GM19239 (cell line): Measurements from ENCODE around the gene GLI2.

Experiments
- DNase-seq: peaks from one replicate; pipeline ENCODE4 v3.0.0; 2011; ENCODE audit warnings: low spot score; ENCODE audit not compliant: insufficient read length
- FAIRE-seq: peaks from 2 replicates; lab custom pipeline; 2011; peaks lifted over from hg19 to GRCh38; lab: Jason Lieb, UNC

The GLI2 gene

DNA sequence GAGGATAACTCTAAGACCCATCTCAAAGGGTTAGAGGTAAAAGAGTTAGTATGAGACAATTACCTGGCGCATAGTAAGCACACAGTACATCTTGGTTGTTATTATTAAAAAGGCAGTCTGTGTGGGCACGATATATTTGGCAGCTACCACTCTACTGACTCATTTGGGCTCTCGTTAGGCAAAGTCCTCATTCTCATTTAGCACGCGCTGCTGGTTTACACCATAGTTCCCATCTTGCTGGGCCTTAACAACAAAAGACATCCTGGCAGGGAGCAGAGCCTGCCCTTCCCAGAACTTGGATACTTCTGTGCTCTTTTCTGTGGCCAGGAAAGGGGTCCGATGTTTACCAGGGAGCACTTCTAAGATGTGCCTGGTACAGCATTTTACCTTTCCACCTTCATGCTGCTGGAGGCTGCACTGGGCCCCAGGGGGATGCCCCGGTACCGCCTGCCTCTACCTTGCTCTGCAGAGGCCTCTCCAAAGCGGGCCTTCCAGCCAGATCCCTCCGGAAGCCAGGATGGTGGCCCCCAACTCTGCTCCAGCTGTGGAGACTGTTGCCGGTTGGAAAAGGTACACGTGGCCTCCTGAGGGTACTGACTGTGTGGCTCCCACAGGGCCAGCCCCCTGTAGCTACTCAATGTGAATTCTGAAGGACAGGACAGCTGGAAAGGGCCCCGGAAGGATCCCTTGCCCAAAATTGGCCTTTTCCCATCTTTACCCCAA, 15.0 kb downstream of the GLI2 start:
- DNase-seq, result no peak

DNA sequence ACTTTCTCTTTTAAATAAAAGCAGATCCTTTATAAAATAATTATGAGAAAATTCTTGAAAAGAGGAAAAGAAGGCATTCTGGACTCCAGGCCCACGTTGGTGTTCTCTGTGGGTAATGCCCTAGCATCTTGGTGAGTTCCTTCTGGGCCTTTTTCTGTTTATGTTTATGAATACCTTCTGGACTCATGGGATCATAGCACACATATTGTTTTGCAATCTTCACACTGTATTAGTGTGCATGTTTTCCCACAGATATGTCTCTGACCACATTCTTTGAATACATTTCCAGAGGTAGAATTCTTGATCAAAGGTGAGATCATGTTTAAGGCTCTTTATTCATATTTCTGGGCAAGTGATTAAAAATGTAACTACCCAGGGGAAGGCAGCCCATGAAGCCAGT, 15.9 kb downstream of the GLI2 start:
- no peak for FAIRE-seq

More for the DNA sequence above, 15.0 kb downstream of the GLI2 start:
- no peak for FAIRE-seq

DNA sequence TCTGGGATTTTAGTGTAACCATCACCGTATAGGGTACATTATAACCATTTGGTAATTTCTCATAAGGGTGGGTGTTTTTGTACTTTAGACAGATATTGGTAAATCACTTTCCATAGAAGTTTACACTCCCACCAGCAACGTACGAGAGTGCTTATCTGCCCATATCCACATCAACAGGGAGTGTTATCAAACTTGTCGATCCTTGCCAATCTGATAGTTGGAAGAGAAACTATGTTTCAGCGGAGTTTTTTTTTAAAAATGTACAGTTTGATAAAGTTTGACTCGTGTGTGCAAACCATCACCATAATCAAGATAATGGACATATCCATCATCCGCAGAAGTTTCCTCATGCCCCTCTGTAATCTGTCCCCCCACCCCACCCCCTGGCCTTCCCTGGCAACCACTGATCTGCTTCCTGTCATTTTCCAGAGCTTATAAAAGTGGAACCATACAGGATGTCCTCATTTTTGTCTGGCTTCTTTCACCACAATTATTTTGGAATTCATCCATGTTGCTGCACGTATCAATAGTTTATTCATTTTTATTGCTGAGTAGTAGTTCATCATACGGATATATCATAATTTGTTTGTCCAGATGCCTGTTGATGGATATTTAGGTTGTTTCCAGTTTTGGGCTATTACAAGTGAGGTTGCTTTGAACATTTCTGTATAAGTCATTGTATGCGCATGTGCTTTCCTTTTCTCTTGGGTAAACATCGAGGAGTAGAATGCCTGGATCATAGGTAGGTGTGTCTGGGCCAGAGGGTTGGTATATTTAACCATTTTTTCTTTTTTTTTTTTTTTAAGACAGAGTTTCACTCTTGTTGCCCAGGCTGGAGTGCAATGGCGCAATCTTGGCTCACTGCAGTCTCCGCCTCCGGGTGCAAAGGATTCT, 18.6 kb downstream of the GLI2 start:
- FAIRE-seq (no peak), DNase-seq (no peak)

More for the DNA sequence above, 15.9 kb downstream of the GLI2 start:
- no peak for DNase-seq

- FAIRE-seq, result no peak
- no peak for DNase-seq
These were observed 22.8 kb downstream of the GLI2 start for GRCh38 chr2:120758181-120759144.

GRCh38 chr2:120759543-120760331, 24.1 kb downstream of the GLI2 start:
- no peak for DNase-seq
- FAIRE-seq, result no peak

DNA sequence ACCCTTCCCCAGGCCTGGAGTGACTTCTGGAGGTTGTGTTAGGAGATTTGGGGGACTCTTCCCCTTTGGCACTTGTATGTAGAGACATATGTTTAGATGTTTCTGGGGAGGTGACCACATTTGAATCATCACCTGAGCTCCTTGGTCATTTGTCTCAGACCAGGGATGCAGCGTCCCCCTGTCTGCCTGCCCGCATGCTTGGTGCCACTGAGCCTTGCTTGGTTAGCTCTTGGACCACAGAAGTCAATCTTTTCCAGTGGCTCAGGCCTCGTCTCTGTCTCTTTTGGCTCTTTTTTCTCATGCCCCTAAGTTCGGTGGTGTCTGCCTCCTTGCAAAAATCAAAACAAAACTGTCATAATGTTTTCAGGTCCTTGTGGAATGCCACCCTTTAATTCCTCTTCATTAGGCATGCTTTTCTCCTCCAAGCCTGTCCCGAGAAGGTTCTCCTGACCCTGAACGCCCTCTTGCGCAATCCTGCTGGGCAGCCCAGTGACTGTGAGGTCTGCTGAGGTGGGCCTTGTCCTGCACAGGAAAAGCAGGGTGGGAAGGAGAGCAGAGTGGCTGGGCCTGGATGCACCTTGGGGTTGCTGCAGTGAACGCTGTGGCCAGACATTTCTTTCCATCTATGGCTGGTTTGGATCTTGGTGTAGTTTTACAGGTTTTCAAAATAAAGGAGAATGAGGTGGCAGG, 24.9 kb downstream of the GLI2 start:
- FAIRE-seq (no peak), DNase-seq (no peak)

DNA sequence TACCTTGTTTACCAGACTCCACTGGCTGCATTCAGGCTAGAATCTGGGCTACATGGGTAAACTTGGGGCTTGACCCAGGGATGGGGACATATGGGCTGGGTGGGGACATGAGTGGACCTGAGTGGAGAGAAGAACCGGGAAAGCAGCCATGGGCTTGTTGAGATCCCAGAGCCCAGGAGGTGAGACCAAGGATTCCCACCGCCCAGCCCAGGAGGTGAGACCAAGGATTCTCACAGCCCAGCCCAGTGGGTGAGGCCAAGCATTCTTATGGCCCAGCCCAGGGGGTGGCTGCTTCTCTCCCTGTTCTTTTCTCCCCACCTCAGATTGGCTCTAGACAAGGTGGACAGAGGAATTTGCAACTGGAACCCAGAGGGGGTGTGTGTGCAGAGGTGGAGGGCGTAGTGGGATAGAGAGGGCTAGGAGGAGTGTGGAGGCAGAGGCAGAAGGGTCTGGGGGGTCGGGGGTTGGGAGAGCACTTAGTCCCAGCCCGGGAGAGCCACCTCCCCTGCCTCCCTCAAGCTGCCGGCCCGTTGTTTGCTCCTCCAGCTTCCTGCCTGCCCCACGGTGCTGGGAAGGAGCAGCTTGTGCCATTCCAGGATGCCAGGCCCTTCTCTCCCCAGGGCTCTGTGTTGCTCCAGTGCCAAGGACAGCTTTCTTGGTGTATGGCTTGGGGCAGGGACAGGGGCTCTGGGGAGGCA, 25.6 kb downstream of the GLI2 start:
- no peak for FAIRE-seq

GRCh38 chr2:120761911-120762310, 26.2 kb downstream of the GLI2 start:
- FAIRE-seq (no peak), DNase-seq (no peak)

More for the DNA sequence above, 25.6 kb downstream of the GLI2 start:
- DNase-seq, result no peak

- FAIRE-seq (no peak), DNase-seq (no peak)
These were observed 26.8 kb downstream of the GLI2 start for GRCh38 chr2:120762341-120763061.

DNA sequence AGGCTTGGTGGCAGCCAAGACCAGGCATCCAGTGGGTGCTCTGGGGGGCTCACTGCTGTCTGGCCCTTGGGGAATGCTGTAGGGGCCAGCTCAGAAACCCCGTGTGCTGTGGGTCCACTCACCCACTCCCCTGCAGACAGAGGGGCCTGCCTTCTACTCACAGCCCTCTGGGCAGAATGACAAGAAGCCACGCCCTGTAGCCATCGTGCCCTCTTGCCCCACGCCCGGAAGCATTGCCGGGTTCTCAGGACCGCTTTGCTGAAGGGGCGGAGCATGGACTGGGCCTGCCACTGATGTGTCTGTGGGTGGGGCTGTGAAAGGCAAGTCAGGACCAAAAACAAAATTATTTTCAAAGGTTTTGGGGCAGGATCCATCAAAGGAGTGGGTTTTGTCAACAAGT, 27.8 kb downstream of the GLI2 start:
- FAIRE-seq (no peak), DNase-seq (no peak)

GRCh38 chr2:120763931-120764330, 28.3 kb downstream of the GLI2 start:
- no peak for FAIRE-seq

GRCh38 chr2:120764492-120764891, 28.8 kb downstream of the GLI2 start:
- DNase-seq, result no peak
- no peak for FAIRE-seq

More at GRCh38 chr2:120763931-120764330, 28.3 kb downstream of the GLI2 start:
- DNase-seq, result no peak

- DNase-seq (no peak), FAIRE-seq (no peak)
These were observed 29.5 kb downstream of the GLI2 start for GRCh38 chr2:120764991-120765677.

GRCh38 chr2:120765678-120766469, 30.2 kb downstream of the GLI2 start:
- FAIRE-seq (no peak), DNase-seq (no peak)

DNA sequence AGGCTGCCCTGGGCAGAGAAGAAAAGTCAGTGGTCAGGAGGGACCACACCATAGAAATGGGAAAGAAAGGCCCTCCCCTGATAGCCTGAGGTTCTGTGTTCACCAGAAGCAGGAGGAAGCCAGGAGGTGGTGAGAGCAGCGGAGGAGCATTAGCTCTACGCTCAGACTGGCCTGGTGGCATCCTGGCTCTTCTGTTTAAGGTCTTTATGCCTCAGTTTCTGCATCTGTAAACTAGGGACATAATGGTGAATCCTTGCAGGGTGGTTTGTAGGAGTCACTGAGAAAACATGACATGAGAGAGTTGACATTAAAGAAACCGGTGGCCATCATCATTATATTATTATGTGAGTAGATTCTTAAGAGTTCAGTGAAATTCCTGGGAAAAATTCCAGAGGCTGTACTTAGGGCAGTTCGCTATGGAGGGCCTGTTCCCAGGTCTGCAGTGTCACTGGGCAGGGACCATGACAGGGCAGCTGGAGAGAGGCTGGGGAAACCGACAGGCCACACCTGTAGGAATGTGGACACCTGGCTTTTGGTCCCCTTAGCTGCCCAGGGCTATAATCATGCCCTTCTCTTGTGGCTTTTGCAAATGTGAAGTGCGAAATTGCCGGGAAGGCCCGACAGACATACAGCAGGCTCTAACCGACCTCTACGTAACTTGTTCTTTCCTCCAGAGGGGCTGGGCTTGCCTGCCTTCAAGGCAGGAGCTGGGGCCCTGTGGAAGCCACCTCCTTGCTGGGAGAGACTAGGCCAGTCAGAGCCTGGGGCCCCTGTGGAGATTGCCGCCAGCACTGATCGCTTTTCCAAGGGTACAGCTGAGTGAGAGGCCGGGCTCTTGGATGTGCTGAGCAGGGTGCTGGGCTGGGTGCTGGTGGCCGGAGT, 31.0 kb downstream of the GLI2 start:
- DNase-seq (no peak), FAIRE-seq (no peak)
